ENCODE measurements around the gene PRKCE.

DNA sequence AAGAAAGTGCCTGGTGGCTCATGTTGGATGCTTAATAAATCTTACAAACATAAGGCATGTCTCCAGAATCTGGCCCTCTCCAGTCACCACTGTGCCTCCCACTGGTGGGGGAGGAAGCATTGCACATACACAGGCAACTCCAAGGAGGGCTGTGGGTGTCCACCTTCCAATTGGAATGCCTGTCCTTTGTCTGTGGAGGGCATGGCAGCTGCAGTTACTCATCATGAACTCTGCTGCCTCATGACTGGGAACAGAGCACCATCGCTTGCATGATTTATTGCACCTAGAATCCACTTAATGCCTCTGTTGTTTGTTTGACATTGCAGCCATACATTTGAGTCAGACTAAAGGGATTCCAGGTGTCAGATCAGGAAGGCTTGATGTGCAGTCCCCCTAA lies 278.9 kb downstream of the PRKCE start:
- TF ChIP-seq, protein P1, sequence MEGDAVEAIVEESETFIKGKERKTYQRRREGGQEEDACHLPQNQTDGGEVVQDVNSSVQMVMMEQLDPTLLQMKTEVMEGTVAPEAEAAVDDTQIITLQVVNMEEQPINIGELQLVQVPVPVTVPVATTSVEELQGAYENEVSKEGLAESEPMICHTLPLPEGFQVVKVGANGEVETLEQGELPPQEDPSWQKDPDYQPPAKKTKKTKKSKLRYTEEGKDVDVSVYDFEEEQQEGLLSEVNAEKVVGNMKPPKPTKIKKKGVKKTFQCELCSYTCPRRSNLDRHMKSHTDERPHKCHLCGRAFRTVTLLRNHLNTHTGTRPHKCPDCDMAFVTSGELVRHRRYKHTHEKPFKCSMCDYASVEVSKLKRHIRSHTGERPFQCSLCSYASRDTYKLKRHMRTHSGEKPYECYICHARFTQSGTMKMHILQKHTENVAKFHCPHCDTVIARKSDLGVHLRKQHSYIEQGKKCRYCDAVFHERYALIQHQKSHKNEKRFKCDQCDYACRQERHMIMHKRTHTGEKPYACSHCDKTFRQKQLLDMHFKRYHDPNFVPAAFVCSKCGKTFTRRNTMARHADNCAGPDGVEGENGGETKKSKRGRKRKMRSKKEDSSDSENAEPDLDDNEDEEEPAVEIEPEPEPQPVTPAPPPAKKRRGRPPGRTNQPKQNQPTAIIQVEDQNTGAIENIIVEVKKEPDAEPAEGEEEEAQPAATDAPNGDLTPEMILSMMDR (conservative IDR thresholded peaks at IDR 0.05; ENCODE audit: low read depth in 2 of 2), result no peak
- TF ChIP-seq EZH2 (IDR thresholded peaks at IDR 0.05; ENCODE audit: low read depth, unreplicated experiment) (no peak), CREB1 (CRISPR knock-in tag; IDR thresholded peaks at IDR 0.05; ENCODE audit: low read depth) (no peak), POLR2AphosphoS5 (IDR thresholded peaks at IDR 0.05; ENCODE audit: low read depth) (no peak), EZH2phosphoT487 (IDR thresholded peaks at IDR 0.05; ENCODE audit: unreplicated experiment) (no peak), JUNB (IDR thresholded peaks at IDR 0.05; ENCODE audit: unreplicated experiment) (no peak), NANOG (IDR thresholded peaks at IDR 0.05; ENCODE audit: borderline replicate concordance) (no peak), ZNF114 (CRISPR knock-in tag; IDR thresholded peaks at IDR 0.05) (no peak), ZNF331 (CRISPR knock-in tag; IDR thresholded peaks at IDR 0.05; ENCODE audit: low read depth) (no peak)
- TF ChIP-seq, protein P2, sequence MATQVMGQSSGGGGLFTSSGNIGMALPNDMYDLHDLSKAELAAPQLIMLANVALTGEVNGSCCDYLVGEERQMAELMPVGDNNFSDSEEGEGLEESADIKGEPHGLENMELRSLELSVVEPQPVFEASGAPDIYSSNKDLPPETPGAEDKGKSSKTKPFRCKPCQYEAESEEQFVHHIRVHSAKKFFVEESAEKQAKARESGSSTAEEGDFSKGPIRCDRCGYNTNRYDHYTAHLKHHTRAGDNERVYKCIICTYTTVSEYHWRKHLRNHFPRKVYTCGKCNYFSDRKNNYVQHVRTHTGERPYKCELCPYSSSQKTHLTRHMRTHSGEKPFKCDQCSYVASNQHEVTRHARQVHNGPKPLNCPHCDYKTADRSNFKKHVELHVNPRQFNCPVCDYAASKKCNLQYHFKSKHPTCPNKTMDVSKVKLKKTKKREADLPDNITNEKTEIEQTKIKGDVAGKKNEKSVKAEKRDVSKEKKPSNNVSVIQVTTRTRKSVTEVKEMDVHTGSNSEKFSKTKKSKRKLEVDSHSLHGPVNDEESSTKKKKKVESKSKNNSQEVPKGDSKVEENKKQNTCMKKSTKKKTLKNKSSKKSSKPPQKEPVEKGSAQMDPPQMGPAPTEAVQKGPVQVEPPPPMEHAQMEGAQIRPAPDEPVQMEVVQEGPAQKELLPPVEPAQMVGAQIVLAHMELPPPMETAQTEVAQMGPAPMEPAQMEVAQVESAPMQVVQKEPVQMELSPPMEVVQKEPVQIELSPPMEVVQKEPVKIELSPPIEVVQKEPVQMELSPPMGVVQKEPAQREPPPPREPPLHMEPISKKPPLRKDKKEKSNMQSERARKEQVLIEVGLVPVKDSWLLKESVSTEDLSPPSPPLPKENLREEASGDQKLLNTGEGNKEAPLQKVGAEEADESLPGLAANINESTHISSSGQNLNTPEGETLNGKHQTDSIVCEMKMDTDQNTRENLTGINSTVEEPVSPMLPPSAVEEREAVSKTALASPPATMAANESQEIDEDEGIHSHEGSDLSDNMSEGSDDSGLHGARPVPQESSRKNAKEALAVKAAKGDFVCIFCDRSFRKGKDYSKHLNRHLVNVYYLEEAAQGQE (IDR thresholded peaks at IDR 0.05; ENCODE audit: unreplicated experiment), result no peak
- TF ChIP-seq, protein P3, sequence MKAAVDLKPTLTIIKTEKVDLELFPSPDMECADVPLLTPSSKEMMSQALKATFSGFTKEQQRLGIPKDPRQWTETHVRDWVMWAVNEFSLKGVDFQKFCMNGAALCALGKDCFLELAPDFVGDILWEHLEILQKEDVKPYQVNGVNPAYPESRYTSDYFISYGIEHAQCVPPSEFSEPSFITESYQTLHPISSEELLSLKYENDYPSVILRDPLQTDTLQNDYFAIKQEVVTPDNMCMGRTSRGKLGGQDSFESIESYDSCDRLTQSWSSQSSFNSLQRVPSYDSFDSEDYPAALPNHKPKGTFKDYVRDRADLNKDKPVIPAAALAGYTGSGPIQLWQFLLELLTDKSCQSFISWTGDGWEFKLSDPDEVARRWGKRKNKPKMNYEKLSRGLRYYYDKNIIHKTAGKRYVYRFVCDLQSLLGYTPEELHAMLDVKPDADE (IDR thresholded peaks at IDR 0.05), result no peak
